ENCODE results near the gene GOLM1.

GRCh38 chr9:85978496-85978895 lies 120.9 kb downstream of the GOLM1 start:
- TF ChIP-seq CTCF (IDR thresholded peaks at IDR 0.05) (no peak), POLR2A (IDR thresholded peaks at IDR 0.05) (no peak)
